HG02943 (cell line): Measurements from ENCODE around the gene CAPN14.

Experiments
- ATAC-seq: cut with Tn5 transposase; IDR thresholded peaks from one replicate; pipeline ENCODE4 v1.9.1; 2021; ENCODE audit warnings: mild to moderate bottlenecking, low read depth, moderate library complexity; ENCODE audit not compliant: unreplicated experiment

CAPN14 gene

GRCh38 chr2:31243053-31243452 is 25.7 kb upstream of the CAPN14 start:
- no peak for ATAC-seq

- ATAC-seq, result no peak
These were observed 24.4 kb upstream of the CAPN14 start for GRCh38 chr2:31241625-31242270.

- no peak for ATAC-seq
These were observed 23.4 kb upstream of the CAPN14 start for GRCh38 chr2:31240381-31241365.

GRCh38 chr2:31239593-31240177 is 22.4 kb upstream of the CAPN14 start:
- ATAC-seq, result no peak

- no peak for ATAC-seq
These were observed 21.7 kb upstream of the CAPN14 start for GRCh38 chr2:31238906-31239592.

- no peak for ATAC-seq
These were observed 21.0 kb upstream of the CAPN14 start for GRCh38 chr2:31238126-31238905.

GRCh38 chr2:31237348-31238017 is 20.2 kb upstream of the CAPN14 start:
- no peak for ATAC-seq

- ATAC-seq, result no peak
These were observed 19.3 kb upstream of the CAPN14 start for GRCh38 chr2:31236433-31237205.

GRCh38 chr2:31235504-31235902 is 18.2 kb upstream of the CAPN14 start:
- ATAC-seq, result no peak

- ATAC-seq, result no peak
These were observed 17.6 kb upstream of the CAPN14 start for GRCh38 chr2:31234683-31235503.

GRCh38 chr2:31233741-31234682 is 16.7 kb upstream of the CAPN14 start, which contains the start of gene EHD3:
EHD3 (plus strand) TSS chr2:31234152; CDS start chr2:31234622, 470 bp downstream.
- ATAC-seq, result peak; percentile 93

- no peak for ATAC-seq
These were observed 15.9 kb upstream of the CAPN14 start for GRCh38 chr2:31233231-31233630.

GRCh38 chr2:31232586-31232985 is 15.3 kb upstream of the CAPN14 start:
- ATAC-seq, result no peak

GRCh38 chr2:31231571-31232302 is 14.4 kb upstream of the CAPN14 start:
- no peak for ATAC-seq

- ATAC-seq, result no peak
These were observed 13.4 kb upstream of the CAPN14 start for GRCh38 chr2:31230751-31231150.

GRCh38 chr2:31228717-31229116 is 11.4 kb upstream of the CAPN14 start:
- ATAC-seq, result no peak
